GM23248 (cell line): Measurements from ENCODE around the gene HEBP2. TPM values are rescaled to one million over a fixed set of nuclear protein-coding genes. Genes with fewer than 3 reads are reported as not detected.

ENCODE experiments used
- DNase-seq: peaks from one replicate; pipeline ENCODE4 v3.0.0-alpha.2; 2015
- H2AFZ ChIP-seq: fragments of 200-600 bp; sonication (generic); 2 replicates; pipeline ENCODE4 v1.6.1; 2016; ENCODE audit warnings: antibody characterized with exemption
- H3F3A ChIP-seq: fragments of 200-600 bp; sonication (generic); 2 replicates; pipeline ENCODE4 v1.6.1; 2016; ENCODE audit warnings: mild to moderate bottlenecking, antibody characterized with exemption, mixed run types; ENCODE audit not compliant: insufficient read depth
- H3K27ac ChIP-seq: fragments of 200-600 bp; sonication (generic); 2 replicates; pipeline ENCODE4 v1.5.1; 2016; ENCODE audit warnings: mild to moderate bottlenecking
- H3K27me3 ChIP-seq: fragments of 200-600 bp; sonication (generic); replicated peaks from 2 replicates; pipeline ENCODE4 v1.6.1; 2016; ENCODE audit warnings: mild to moderate bottlenecking; ENCODE audit not compliant: insufficient read depth
- H3K36me3 ChIP-seq: fragments of 200-600 bp; sonication (generic); 2 replicates; pipeline ENCODE4 v1.6.1; 2016; ENCODE audit warnings: low read depth, mild to moderate bottlenecking
- H3K4me1 ChIP-seq: fragments of 200-600 bp; sonication (generic); 2 replicates; pipeline ENCODE4 v1.6.1; 2016; ENCODE audit warnings: mild to moderate bottlenecking; ENCODE audit not compliant: insufficient read depth
- H3K4me2 ChIP-seq: fragments of 200-600 bp; sonication (generic); one replicate; pipeline ENCODE4 v1.6.1; 2016; ENCODE audit warnings: mild to moderate bottlenecking; ENCODE audit not compliant: unreplicated experiment
- H3K4me3 ChIP-seq: fragments of 200-600 bp; sonication (generic); 2 replicates; pipeline ENCODE4 v1.5.1; 2016; ENCODE audit warnings: mild to moderate bottlenecking
- H3K79me2 ChIP-seq: fragments of 200-600 bp; sonication (generic); 2 replicates; pipeline ENCODE4 v1.6.1; 2016; ENCODE audit warnings: mild to moderate bottlenecking; ENCODE audit not compliant: insufficient read depth
- H3K9ac ChIP-seq: fragments of 200-600 bp; sonication (generic); 2 replicates; pipeline ENCODE4 v1.6.1; 2016; ENCODE audit warnings: mild to moderate bottlenecking
- H3K9me2 ChIP-seq: fragments of 200-600 bp; sonication (generic); 2 replicates; pipeline ENCODE4 v1.6.1; 2016; ENCODE audit warnings: mixed run types, mild to moderate bottlenecking, moderate library complexity; ENCODE audit not compliant: insufficient read depth
- H3K9me3 ChIP-seq: fragments of 200-600 bp; sonication (generic); one replicate; pipeline ENCODE4 v1.6.1; 2017; ENCODE audit warnings: low read depth
- H4K20me1 ChIP-seq: fragments of 200-600 bp; sonication (generic); 2 replicates; pipeline ENCODE4 v1.6.0; 2016; ENCODE audit not compliant: insufficient read depth
- EZH2 ChIP-seq: fragments of 200-600 bp; sonication (generic); IDR thresholded peaks from 2 replicates; pipeline ENCODE4 v1.6.1; 2018; ENCODE audit warnings: antibody characterized with exemption, mild to moderate bottlenecking; ENCODE audit not compliant: insufficient read depth, poor library complexity, severe bottlenecking
- EZH2phosphoT487 ChIP-seq: fragments of 200-600 bp; sonication (generic); IDR thresholded peaks from 2 replicates; pipeline ENCODE4 v1.6.1; 2018; ENCODE audit warnings: antibody characterized with exemption, moderate library complexity, mild to moderate bottlenecking, low read depth; ENCODE audit not compliant: insufficient read depth
- WGBS, 2 experiments: methylation state at CpG; one replicate each; pipeline ENCODE4 v1.1.6; 2015 to 2017; ENCODE audit warnings: low lambda C conversion rate in 2 of 2, low coverage in 1 of 2; ENCODE audit errors: missing lambda C conversion rate in 2 of 2; 5-methylcytosine and 5-hydroxymethylcytosine counted together
- in situ Hi-C: fragments of 300-500 bp; cut with MboI; formaldehyde crosslinking; loops from 2 replicates; pipeline ENCODE4 v1.15.0; 2020
- polyA plus RNA-seq: library from polyadenylated mRNA; unstranded; fragments of >200 nt; fragmentation: Nextera tagmentation; extraction: Ambion mirVana; gene quantifications from 2 replicates; pipeline ENCODE4 v1.2.1, GENCODE V29; 2016
- total RNA-seq: library from RNA; depleted of rRNA; stranded (reverse); fragments of >200 nt; shearing (Covaris generic); gene quantifications from 2 replicates; pipeline ENCODE4 v1.2.3, GENCODE V29; 2014

Gene HEBP2
- total and polyA plus RNA-seq, 2 experiments from 2014 or later = 62.8 to 102 TPM

- Histone ChIP-seq H3K9ac (no peak overlapping the region), H3K4me2 (no peak overlapping the region), H3F3A (no peaks in the 10 kb centered on the region), H3K9me2 (no peaks in the 10 kb centered on the region), H3K79me2 (no peaks in the 10 kb centered on the region), H3K36me3 (no peaks in the 10 kb centered on the region), H3K4me3 (no peak overlapping the region), H4K20me1 (no peaks in the 10 kb centered on the region), H3K9me3 (no peaks in the 10 kb centered on the region), H3K27ac (no peak overlapping the region), H3K27me3 (no peaks in the 10 kb centered on the region), H3K4me1 (no peaks in the 10 kb centered on the region), H2AFZ (no peak overlapping the region)
- in situ Hi-C loops = loop anchor here (25.0 kb wide), 1 partner anchor 321 kb away; the partner anchor contains the start of gene CCDC28A
- TF ChIP-seq EZH2phosphoT487 (no peak), EZH2 (no peak)
- 93 to 96% methylated on average over 4 of the region's 4 CpGs for WGBS, 2 experiments
- DNase-seq = no peak
These were observed 36.8 kb downstream of the HEBP2 start for GRCh38 chr6:138440758-138441357.

GRCh38 chr6:138441965-138442364 lies 37.9 kb downstream of the HEBP2 start:
- H4K20me1 ChIP-seq = no peaks in the 10 kb centered on the region
- TF ChIP-seq EZH2 (no peak), EZH2phosphoT487 (no peak)
- no peaks in the 10 kb centered on the region for H3K36me3 ChIP-seq
- H3K4me3 ChIP-seq = no peak overlapping the region
- no peaks in the 10 kb centered on the region for H3K79me2 ChIP-seq
- DNase-seq = no peak
- no peak overlapping the region for H3K9ac ChIP-seq
- H3F3A ChIP-seq = no peaks in the 10 kb centered on the region
- no peak overlapping the region for H2AFZ ChIP-seq
- no peaks in the 10 kb centered on the region for H3K9me3 ChIP-seq
- no peaks in the 10 kb centered on the region for H3K9me2 ChIP-seq
- WGBS, 2 experiments = 97 to 99% methylated on average over 6 of the region's 6 CpGs
- no peaks in the 10 kb centered on the region for H3K4me1 ChIP-seq
- H3K27me3 ChIP-seq = no peaks in the 10 kb centered on the region
- no peak overlapping the region for H3K27ac ChIP-seq
- H3K4me2 ChIP-seq = no peak overlapping the region
- in situ Hi-C loops = loop anchor here (25.0 kb wide), 1 partner anchor 320 kb away; the partner anchor contains the start of gene CCDC28A

- Histone ChIP-seq H3K4me3 (no peak overlapping the region), H3K9ac (no peak overlapping the region), H3K27ac (no peak overlapping the region), H3F3A (no peaks in the 10 kb centered on the region), H3K27me3 (no peaks in the 10 kb centered on the region), H3K36me3 (no peaks in the 10 kb centered on the region), H3K4me2 (no peak overlapping the region), H2AFZ (no peak overlapping the region), H3K79me2 (no peaks in the 10 kb centered on the region), H3K9me2 (no peaks in the 10 kb centered on the region), H3K9me3 (no peaks in the 10 kb centered on the region), H4K20me1 (no peaks in the 10 kb centered on the region), H3K4me1 (no peaks in the 10 kb centered on the region)
- TF ChIP-seq EZH2 (no peak), EZH2phosphoT487 (no peak)
- no peak for DNase-seq
- WGBS, 2 experiments = 95 to 98% methylated on average over 2 of the region's 2 CpGs
- in situ Hi-C loops = loop anchor here (25.0 kb wide), 1 partner anchor 320 kb away; the partner anchor contains the start of gene CCDC28A
These were observed 38.6 kb downstream of the HEBP2 start for GRCh38 chr6:138442663-138443062.

GRCh38 chr6:138443979-138444378 lies 40.0 kb downstream of the HEBP2 start:
- H2AFZ ChIP-seq = no peak overlapping the region
- no peaks in the 10 kb centered on the region for H3K27me3 ChIP-seq
- no peaks in the 10 kb centered on the region for H4K20me1 ChIP-seq
- H3K4me1 ChIP-seq = no peaks in the 10 kb centered on the region
- H3K27ac ChIP-seq = no peak overlapping the region
- H3K9ac ChIP-seq = no peak overlapping the region
- in situ Hi-C loops = loop anchor here (25.0 kb wide), 1 partner anchor 318 kb away; the partner anchor contains the start of gene CCDC28A
- DNase-seq = no peak
- H3K4me3 ChIP-seq = no peak overlapping the region
- TF ChIP-seq EZH2phosphoT487 (no peak), EZH2 (no peak)
- H3K4me2 ChIP-seq = no peak overlapping the region
- no peaks in the 10 kb centered on the region for H3K9me3 ChIP-seq
- H3F3A ChIP-seq = no peaks in the 10 kb centered on the region
- no peaks in the 10 kb centered on the region for H3K36me3 ChIP-seq
- no peaks in the 10 kb centered on the region for H3K9me2 ChIP-seq
- H3K79me2 ChIP-seq = no peaks in the 10 kb centered on the region
